Hippocampal formation (tissue), 2 donors: ENCODE results near the gene MSS51.

Source experiments
- DNase-seq, 2 donors: peaks; one replicate each; lab custom pipeline; 2025; lab: John Stamatoyannopoulos, UW

The MSS51 gene

GRCh38 chr10:73433538-73433867, at the start of gene MSS51:
Gene MSS51, minus strand, starts transcription at chr10:73433561. Its CDS starts 5,277 bp downstream, at chr10:73428284.
- no peak for DNase-seq

DNA sequence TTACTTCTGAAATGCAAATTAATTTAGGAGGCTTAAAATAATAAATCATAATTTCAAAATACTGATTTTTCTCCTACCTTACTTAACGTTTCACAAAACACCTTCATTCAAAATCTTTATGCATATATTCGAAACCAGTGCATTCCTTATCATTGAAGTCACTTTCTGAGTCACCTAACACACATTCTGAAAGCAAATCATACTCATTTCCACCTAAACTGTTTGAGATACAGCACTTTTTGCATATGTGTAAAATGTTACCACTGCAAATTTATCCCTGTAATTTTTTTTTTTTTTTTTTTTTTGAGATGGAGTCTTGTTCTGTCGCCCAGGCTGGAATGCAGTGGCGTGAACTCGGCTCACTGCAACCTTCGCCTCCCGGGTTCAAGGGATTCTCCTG, 46.8 kb upstream of the MSS51 start:
- DNase-seq = no peak

GRCh38 chr10:73478636-73479035, 45.3 kb upstream of the MSS51 start:
- DNase-seq = no peak

- no peak for DNase-seq
Observed at GRCh38 chr10:73471226-73471625, 37.9 kb upstream of the MSS51 start.

GRCh38 chr10:73469579-73469978, 36.2 kb upstream of the MSS51 start:
- no peak for DNase-seq

GRCh38 chr10:73467206-73467605, 33.8 kb upstream of the MSS51 start:
- DNase-seq = no peak

DNA sequence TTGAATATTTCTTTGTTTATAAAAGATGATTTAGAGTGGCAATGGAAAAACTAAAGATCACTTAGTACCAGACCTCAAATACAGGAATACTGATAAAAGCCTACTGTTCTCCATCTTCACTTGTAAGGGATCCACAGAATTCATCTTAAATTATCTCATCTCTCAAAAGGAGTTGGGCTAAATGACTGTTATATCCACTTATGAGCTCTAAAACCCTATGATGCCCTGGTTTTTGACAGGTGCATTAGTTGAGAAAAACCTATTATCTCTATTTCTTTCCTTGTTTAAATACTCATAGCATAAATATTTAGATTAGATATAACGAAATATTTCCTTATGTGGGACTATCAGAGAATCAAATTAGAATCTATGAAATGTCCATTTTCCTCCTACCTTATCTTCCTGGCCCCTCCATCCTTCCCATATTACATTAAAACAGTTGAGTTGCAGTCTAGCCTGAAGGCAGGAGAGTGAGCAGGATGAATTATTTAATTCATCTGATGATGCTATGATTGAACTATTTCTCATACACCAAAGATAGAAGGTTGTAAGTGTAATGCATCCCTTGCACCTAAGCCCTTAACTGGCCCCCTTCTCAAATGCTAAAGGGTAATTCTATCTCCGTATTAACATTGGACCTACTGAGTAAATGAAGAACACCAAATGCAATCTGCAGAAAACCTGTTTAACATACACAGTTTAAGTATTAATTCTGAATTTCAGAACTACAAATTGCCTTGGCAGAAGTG, 32.8 kb upstream of the MSS51 start:
- no peak for DNase-seq

DNA sequence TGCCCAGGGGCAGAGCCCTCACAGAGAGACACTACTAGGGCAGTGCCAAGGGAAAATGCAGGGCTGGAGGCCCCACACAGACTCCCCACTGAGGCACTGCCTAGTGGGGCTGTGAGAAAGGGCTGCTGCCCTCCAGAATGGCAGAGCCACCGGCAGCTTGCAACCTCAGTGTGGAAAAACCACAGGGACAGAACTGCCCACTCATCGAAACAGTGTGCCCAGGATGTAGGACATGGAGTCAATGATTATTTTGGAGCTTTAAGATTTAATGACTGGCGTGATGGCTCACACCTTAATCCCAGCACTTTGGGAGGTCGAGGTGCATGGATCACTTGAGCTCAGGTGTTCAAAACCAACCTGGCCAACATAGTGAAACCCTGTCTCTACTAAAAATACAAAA, 27.5 kb upstream of the MSS51 start:
- DNase-seq = no peak

GRCh38 chr10:73459683-73460314, 26.4 kb upstream of the MSS51 start:
- no peak for DNase-seq

DNA sequence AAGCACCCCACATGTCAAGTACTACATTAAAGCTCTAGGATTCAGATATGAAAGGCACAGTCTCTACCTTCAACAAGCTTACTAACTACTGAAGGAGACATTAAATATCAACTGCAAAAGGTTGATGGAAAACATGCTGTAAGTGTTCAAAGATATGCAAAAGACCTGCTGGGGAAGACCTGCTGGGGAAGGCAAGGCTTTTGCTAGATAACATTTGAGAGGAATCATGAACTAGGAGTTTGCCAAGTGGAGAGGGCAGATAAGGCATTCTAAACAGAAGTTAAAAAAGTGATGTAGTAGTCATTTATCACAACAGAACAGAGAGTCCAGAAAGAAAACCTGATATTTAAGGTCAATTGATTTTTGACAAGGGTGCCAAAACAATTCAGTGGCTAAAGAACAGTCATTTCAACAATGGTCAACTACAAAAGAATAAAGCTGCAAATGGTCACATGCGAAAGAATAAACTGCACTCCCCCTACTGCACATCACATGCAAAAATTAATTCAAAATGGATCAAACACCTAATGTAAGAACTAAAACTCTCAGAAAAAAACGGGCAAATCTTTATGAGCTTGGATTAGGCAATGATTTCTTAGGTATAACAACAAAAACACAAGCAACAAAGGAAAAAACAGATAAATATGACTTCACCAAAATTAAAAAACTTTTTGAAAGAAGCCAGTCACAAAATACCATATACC, 23.0 kb upstream of the MSS51 start:
- no peak for DNase-seq

DNA sequence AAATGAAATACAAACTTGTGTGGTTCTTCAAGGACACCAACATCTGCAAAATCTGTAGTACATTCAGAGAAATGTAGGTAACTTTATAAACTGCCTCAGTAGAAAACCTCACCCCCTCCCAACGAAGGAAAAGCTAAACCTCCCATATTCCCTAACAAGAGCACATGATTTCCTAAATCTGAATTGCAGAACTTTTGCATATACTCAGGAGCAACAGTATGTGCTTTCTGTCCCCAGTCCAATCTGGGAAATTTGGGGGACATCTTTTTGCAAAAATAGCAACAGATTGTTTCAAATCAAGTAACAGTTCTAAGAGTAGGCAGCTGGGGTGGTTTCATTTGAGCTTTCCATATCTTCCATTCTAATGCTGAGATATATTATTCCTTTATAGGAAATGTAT, 15.8 kb upstream of the MSS51 start:
- DNase-seq = no peak

DNA sequence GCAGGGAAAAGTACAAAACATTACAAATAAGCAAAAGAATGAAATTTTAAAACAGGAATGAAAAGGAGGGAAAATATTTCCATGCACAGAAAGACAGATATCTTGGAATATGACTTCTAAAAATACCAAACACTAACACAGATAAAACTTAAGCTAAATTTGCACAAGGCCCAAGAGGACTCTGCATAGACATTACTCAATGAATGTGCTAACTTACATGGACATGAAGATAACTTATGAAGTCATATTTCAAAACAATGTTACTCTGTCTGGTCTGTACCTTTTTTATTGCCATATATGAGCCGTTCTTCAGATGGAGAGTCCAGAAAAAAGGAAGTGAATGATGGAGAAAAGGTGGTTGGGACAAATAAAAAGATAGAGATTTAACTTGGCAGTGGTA, 15.0 kb upstream of the MSS51 start:
- DNase-seq = no peak

GRCh38 chr10:73446926-73447325, 13.6 kb upstream of the MSS51 start:
- no peak for DNase-seq

GRCh38 chr10:73444457-73444856, 11.1 kb upstream of the MSS51 start:
- no peak for DNase-seq

- no peak for DNase-seq
Observed at GRCh38 chr10:73439605-73440312, 6.4 kb upstream of the MSS51 start.

DNA sequence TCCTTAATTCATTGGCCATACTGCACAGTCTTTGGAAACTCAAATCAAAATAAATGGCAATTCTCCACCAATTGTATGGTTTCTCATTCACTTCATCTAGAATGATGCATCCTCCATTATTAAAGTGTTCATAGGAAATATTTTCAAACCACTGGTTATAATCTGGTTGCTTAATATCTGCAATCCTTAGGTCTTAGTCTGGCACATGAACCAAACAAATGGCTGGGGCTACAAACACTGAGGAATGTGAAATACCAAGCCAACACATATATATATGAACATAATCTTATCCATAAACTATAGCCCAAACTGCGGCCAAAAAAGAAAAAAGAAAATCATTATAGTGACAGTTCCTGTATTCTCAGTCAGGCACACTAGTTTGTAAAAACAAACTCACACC, 5.7 kb upstream of the MSS51 start:
- no peak for DNase-seq

DNA sequence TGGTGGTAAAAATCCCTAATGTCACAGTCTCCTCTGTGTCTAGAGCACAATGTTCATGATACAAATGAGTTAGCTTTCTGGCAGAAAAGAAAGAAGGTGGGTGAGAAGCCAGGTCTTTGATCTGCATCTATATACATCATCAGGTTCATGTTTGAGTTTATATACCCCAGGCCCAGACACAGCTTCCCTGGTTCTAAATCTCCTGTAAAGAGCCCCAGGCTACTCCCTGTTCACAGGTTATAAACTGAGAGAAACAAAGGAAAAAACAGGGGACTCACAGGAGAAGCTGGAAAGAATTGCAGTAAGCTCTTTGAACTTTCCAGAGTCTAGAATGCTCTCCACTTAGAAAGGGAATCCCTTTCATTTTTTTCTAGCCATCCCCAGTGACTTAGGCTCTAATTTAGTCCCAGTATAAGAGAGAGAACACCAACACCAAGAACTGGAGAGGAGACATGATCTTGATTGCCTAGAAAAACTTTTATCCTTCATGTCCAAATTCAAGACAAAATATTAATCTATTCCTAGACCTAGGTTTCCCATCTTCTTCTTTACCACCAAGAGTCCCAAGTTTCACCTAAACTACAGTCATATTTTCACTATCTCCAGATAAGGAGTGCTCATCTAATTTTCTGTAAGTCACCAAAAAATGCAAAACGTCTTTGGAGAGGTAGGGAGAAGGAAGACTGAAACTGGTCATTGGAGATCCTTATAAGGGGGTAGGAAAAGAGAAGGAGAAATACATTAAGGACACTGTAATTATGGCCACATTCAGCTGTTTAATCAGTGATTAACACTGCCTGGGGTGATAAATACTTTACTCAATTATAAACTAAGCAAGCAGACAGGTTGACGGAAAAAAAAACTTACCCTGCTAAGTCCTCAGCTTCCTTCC, 469 bp downstream of the MSS51 start:
- no peak for DNase-seq

DNA sequence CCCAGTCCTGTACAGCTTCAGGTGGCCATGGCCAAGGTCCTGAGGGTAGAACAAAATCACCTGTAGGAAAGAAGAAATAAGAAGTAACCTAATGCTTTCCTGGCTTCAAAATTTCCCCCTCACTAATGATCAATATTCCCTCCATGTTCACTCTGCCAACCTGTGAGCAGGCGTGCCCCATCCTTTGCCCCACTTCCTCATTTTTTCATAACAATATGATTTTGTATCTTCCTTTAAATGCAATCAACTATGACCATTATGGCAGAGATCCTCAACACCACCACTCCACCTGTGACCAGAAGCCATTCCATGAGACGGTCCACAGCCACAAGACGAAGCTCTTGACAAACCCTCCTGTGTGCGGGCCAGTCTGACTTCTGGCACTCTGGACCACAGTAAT, 7.0 kb downstream of the MSS51 start:
- no peak for DNase-seq

DNA sequence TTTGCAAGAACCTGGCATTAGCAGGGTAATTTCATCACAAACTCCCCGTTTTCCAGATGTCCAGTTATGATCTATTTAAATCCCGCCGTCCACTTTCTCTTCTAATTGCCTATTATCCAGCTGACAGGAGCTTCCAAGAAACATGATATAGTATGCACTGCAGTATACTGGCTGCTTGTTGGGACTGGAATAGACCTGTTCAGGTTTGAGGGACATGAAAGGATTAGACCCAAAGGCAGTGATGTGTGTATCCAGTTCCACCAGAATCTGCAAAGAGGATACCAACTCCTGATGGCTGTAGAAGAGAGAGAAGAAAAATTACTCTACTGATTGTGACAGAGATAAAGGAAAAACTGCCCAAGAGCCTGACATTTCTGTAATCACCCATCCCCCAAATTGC, 8.9 kb downstream of the MSS51 start:
- DNase-seq = no peak

DNA sequence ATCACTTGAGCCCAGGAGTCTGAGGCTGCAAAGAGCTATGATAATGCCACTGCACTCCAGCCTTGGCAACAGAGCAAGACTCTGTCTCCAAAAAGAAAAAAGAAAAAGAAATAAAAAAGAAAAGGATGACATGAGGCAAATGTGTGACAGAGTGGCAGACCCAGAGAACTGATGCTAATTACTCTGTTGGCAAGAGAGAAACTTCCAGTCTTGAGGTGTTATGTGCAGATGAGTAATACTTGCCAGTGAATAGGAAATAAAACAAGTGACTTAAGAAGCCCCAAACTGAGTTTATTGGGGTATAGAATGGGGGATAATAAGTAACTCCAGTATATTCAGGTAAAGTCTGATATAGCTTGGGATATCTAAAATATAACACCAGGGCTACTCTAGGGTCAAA, 10.1 kb downstream of the MSS51 start:
- DNase-seq = no peak

- DNase-seq = no peak
Observed at GRCh38 chr10:73416571-73416970, 16.8 kb downstream of the MSS51 start.
